GM19239 (cell line): ENCODE measurements around the gene CCDC51.
A peak's percentile ranks its signal among the peaks of the same experiment; 100 is the strongest.
"Not testable (repeated sequence)": the region's sequence is repeated elsewhere in the genome, so short reads cannot be mapped to it uniquely, and the experiment has no call there.

Experiments
- DNase-seq: peaks from one replicate; pipeline ENCODE4 v3.0.0; 2011; ENCODE audit warnings: low spot score; ENCODE audit not compliant: insufficient read length
- FAIRE-seq: peaks from 2 replicates; lab custom pipeline; 2011; peaks lifted over from hg19 to GRCh38; lab: Jason Lieb, UNC

Gene CCDC51

GRCh38 chr3:48439820-48440589 lies at the start of gene CCDC51, which contains the start of gene TMA7:
TSS of gene CCDC51 (minus strand) at chr3:48440119. CDS start at chr3:48435128, 4,991 bp downstream.
TSS of gene TMA7 (plus strand) at chr3:48440257. CDS start at chr3:48440297, 40 bp downstream.
- peak; percentile 95 for DNase-seq
- FAIRE-seq, result peak; percentile 99

- no peak for DNase-seq
- no peak for FAIRE-seq
These were observed 47.0 kb upstream of the CCDC51 start for GRCh38 chr3:48486952-48487351.

GRCh38 chr3:48482822-48483221 lies 42.9 kb upstream of the CCDC51 start:
- DNase-seq, result not testable (repeated sequence)

GRCh38 chr3:48480891-48481290 lies 41.0 kb upstream of the CCDC51 start:
- not testable (repeated sequence) for DNase-seq, FAIRE-seq

More at GRCh38 chr3:48482822-48483221, 42.9 kb upstream of the CCDC51 start:
- not testable (repeated sequence) for FAIRE-seq

GRCh38 chr3:48478626-48479555 lies 39.0 kb upstream of the CCDC51 start:
- FAIRE-seq (peak; percentile 94), DNase-seq (no peak)

GRCh38 chr3:48477959-48478520 lies 38.1 kb upstream of the CCDC51 start:
- FAIRE-seq, result no peak

GRCh38 chr3:48476426-48477053 lies 36.6 kb upstream of the CCDC51 start:
- FAIRE-seq, result peak; percentile 66
- no peak for DNase-seq

More at GRCh38 chr3:48477959-48478520, 38.1 kb upstream of the CCDC51 start:
- DNase-seq, result no peak

- DNase-seq, result no peak
- no peak for FAIRE-seq
These were observed 35.3 kb upstream of the CCDC51 start for GRCh38 chr3:48475188-48475587.

GRCh38 chr3:48474619-48475018 lies 34.7 kb upstream of the CCDC51 start:
- DNase-seq, result no peak
- peak; percentile 21 for FAIRE-seq

GRCh38 chr3:48474031-48474430 lies 34.1 kb upstream of the CCDC51 start:
- not testable (repeated sequence) for DNase-seq, FAIRE-seq

- DNase-seq (no peak), FAIRE-seq (no peak)
These were observed 33.7 kb upstream of the CCDC51 start for GRCh38 chr3:48473617-48473952.

GRCh38 chr3:48472923-48473616 lies 33.2 kb upstream of the CCDC51 start:
- peak; percentile 100 for FAIRE-seq
- peak; percentile 88 for DNase-seq

- FAIRE-seq (no peak), DNase-seq (no peak)
These were observed 32.7 kb upstream of the CCDC51 start for GRCh38 chr3:48472673-48472922.

GRCh38 chr3:48470286-48470685 lies 30.4 kb upstream of the CCDC51 start:
- DNase-seq (no peak), FAIRE-seq (no peak)

GRCh38 chr3:48469046-48469915 lies 29.4 kb upstream of the CCDC51 start:
- FAIRE-seq (no peak), DNase-seq (no peak)

- FAIRE-seq, result no peak
- no peak for DNase-seq
These were observed 28.4 kb upstream of the CCDC51 start for GRCh38 chr3:48468329-48468731.

GRCh38 chr3:48467473-48468267 lies 27.8 kb upstream of the CCDC51 start:
- no peak for FAIRE-seq

GRCh38 chr3:48467110-48467454 lies 27.2 kb upstream of the CCDC51 start:
- FAIRE-seq (peak; percentile 37), DNase-seq (no peak)

More at GRCh38 chr3:48467473-48468267, 27.8 kb upstream of the CCDC51 start:
- DNase-seq, result no peak
